ENCODE results near the gene RNF144B. TPM values are rescaled to one million over a fixed set of nuclear protein-coding genes. Genes with fewer than 3 reads are reported as not detected.

RNF144B gene
- total and polyA plus RNA-seq, 2 of the 8 experiments (the other 6 are each of a cell fraction or from before 2014, with no cell fraction given) = 1.8 to 11.2 TPM

- TF ChIP-seq, protein P1, sequence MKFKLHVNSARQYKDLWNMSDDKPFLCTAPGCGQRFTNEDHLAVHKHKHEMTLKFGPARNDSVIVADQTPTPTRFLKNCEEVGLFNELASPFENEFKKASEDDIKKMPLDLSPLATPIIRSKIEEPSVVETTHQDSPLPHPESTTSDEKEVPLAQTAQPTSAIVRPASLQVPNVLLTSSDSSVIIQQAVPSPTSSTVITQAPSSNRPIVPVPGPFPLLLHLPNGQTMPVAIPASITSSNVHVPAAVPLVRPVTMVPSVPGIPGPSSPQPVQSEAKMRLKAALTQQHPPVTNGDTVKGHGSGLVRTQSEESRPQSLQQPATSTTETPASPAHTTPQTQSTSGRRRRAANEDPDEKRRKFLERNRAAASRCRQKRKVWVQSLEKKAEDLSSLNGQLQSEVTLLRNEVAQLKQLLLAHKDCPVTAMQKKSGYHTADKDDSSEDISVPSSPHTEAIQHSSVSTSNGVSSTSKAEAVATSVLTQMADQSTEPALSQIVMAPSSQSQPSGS (IDR thresholded peaks at IDR 0.05; ENCODE audit: low read length) = no peak
- TF ChIP-seq SIN3A (conservative IDR thresholded peaks at IDR 0.05 in 1 of 2, IDR thresholded peaks at IDR 0.05 in 1 of 2; ENCODE audit: low read depth in 1 of 2, low read length in 2 of 2) (no peak), HDAC6 (IDR thresholded peaks at IDR 0.05; ENCODE audit: low read depth, low read length) (no peak), POLR2AphosphoS5 (IDR thresholded peaks at IDR 0.05; ENCODE audit: low read depth, low read length) (no peak), FOSL1 (IDR thresholded peaks at IDR 0.05; ENCODE audit: insufficient read depth, low read depth, low read length) (no peak), EZH2 (IDR thresholded peaks at IDR 0.05; ENCODE audit: low read depth, low read length, severe bottlenecking) (no peak), RXRA (IDR thresholded peaks at IDR 0.05; ENCODE audit: insufficient read depth, low read depth, low read length) (no peak)
These were observed 24.9 kb downstream of the RNF144B start (continued) for GRCh38 chr6:18412068-18412467.

Measured in H1 (cell line).